Measurements from ENCODE around the gene TPSAB1. TPM values are rescaled to one million over a fixed set of nuclear protein-coding genes. Genes with fewer than 3 reads are reported as not detected.

Gene TPSAB1
- total RNA-seq, 1 donor from 2014 or later: not detected

GRCh38 chr16:1279081-1279944, 38.8 kb downstream of the TPSAB1 start:
- DNase-seq (ENCODE audit: low spot score in 2 of 2, unreplicated experiment in 2 of 2): no peak
- H3K27me3 Mint-ChIP-seq (ENCODE audit: low read depth): peaks cover 16% of the 10 kb centered on the region
- H3K9me3 Mint-ChIP-seq: no peaks in the 10 kb centered on the region

GRCh38 chr16:1279945-1280589, 39.6 kb downstream of the TPSAB1 start:
- H3K27me3 Mint-ChIP-seq (ENCODE audit: low read depth): peaks cover 17% of the 10 kb centered on the region
- DNase-seq (ENCODE audit: low spot score in 2 of 2, unreplicated experiment in 2 of 2): no peak
- TF ChIP-seq CTCF (IDR thresholded peaks at IDR 0.05; ENCODE audit: unreplicated experiment): no peak

More at GRCh38 chr16:1279081-1279944, 38.8 kb downstream of the TPSAB1 start:
- Mint-ChIP-seq H3K4me1 (peaks cover 20% of the 10 kb centered on the region), H3K4me3 (no peak overlapping the region), H3K36me3 (no peaks in the 10 kb centered on the region), H3K27ac (no peak overlapping the region)
- no peak for TF ChIP-seq CTCF (IDR thresholded peaks at IDR 0.05; ENCODE audit: unreplicated experiment)

GRCh38 chr16:1280783-1281182, 40.3 kb downstream of the TPSAB1 start:
- H3K36me3 Mint-ChIP-seq: no peaks in the 10 kb centered on the region
- peaks cover 14% of the 10 kb centered on the region for H3K27me3 Mint-ChIP-seq (ENCODE audit: low read depth)
- H3K9me3 Mint-ChIP-seq: no peaks in the 10 kb centered on the region
- no peak for DNase-seq (ENCODE audit: low spot score in 2 of 2, unreplicated experiment in 2 of 2)
- no peak for TF ChIP-seq CTCF (IDR thresholded peaks at IDR 0.05; ENCODE audit: unreplicated experiment)
- H3K4me1 Mint-ChIP-seq: peaks cover 17% of the 10 kb centered on the region
- no peak overlapping the region for H3K4me3 Mint-ChIP-seq
- H3K27ac Mint-ChIP-seq: no peak overlapping the region

More at GRCh38 chr16:1279945-1280589, 39.6 kb downstream of the TPSAB1 start:
- Mint-ChIP-seq H3K9me3 (no peaks in the 10 kb centered on the region), H3K27ac (no peak overlapping the region), H3K4me1 (peaks cover 20% of the 10 kb centered on the region), H3K36me3 (no peaks in the 10 kb centered on the region), H3K4me3 (no peak overlapping the region)

GRCh38 chr16:1281517-1281916, 41.0 kb downstream of the TPSAB1 start:
- Mint-ChIP-seq H3K9me3 (no peaks in the 10 kb centered on the region), H3K4me3 (no peak overlapping the region), H3K4me1 (peaks cover 14% of the 10 kb centered on the region), H3K27me3 (ENCODE audit: low read depth) (peaks cover 14% of the 10 kb centered on the region), H3K36me3 (no peaks in the 10 kb centered on the region), H3K27ac (no peak overlapping the region)
- DNase-seq (ENCODE audit: low spot score in 2 of 2, unreplicated experiment in 2 of 2): no peak
- no peak for TF ChIP-seq CTCF (IDR thresholded peaks at IDR 0.05; ENCODE audit: unreplicated experiment)

- H3K27me3 Mint-ChIP-seq (ENCODE audit: low read depth): peaks cover 15% of the 10 kb centered on the region
- no peaks in the 10 kb centered on the region for H3K36me3 Mint-ChIP-seq
- H3K4me1 Mint-ChIP-seq: peaks cover 14% of the 10 kb centered on the region
- H3K4me3 Mint-ChIP-seq: no peak overlapping the region
- DNase-seq (ENCODE audit: low spot score in 2 of 2, unreplicated experiment in 2 of 2): no peak
- no peaks in the 10 kb centered on the region for H3K9me3 Mint-ChIP-seq
- no peak for TF ChIP-seq CTCF (IDR thresholded peaks at IDR 0.05; ENCODE audit: unreplicated experiment)
- H3K27ac Mint-ChIP-seq: no peak overlapping the region
Measured at GRCh38 chr16:1282324-1282973, 41.9 kb downstream of the TPSAB1 start.
